ENCODE results near the gene TP53RK. TPM values are rescaled to one million over a fixed set of nuclear protein-coding genes. Genes with fewer than 3 reads are reported as not detected.

The TP53RK gene
- total RNA-seq, 1 experiment from 2014 or later, result 22.9 TPM

DNA sequence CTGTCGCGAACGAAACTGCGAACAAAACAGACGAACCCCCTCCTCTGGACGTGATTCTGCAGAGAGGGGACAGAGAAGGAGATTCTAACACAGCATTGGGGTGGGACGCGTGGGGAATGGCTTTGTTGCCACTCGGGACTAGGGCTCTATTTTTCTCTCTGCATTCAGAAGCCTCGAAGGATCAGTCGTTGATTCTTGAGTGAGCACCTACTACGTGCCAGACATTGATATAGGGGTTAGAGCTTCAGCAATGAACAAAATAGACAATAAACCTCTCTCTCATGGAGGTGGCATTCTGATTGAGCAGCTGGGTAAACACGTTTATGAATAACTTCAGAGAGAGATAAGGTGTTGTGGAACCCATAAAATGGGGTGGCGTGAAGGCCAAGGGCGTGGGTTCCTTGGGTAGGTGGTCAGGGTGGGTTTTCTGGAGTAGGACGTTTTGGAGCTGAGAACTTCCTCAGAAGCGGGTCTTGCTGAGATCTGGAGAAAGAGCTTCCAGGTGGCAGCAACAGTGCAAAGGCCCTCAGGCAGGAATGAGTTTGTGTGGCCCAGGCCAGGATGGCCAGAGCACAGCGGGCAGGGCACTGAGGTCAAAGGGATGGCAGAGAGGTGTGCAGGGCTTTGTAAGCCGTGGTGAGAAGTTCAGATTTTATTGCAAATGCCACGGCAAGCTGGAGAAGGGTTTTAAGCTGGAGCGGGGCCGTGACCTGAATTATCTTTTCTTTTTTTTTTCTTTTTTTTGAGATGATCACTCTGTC is 21.1 kb upstream of the TP53RK start:
- Histone ChIP-seq H4K20me1 (ENCODE audit: insufficient read depth, low read depth, low read length) (no peaks in the 10 kb centered on the region), H3K9me3 (ENCODE audit: low read length) (peaks cover 6% of the 10 kb centered on the region; the same call in 1 of the 2 replicates), H3K4me2 (ENCODE audit: low read depth, low read length, poor library complexity, severe bottlenecking) (no peak overlapping the region), H3K9ac (ENCODE audit: low read length) (no peak overlapping the region), H3K4me3 (ENCODE audit: low read length) (no peak overlapping the region), H3K27me3 (ENCODE audit: low read length) (0 out of 2 replicates have a peak, but pooled peaks cover 2% of the 10 kb centered on the region), H3K36me3 (ENCODE audit: insufficient read depth, low read length) (no peaks in the 10 kb centered on the region), H2AFZ (ENCODE audit: low read length) (no peak overlapping the region), H3K4me1 (ENCODE audit: low read length) (no peaks in the 10 kb centered on the region), H3K79me2 (ENCODE audit: low read length) (no peaks in the 10 kb centered on the region), H3K9me2 (replicated peaks; ENCODE audit: insufficient read depth, low read length) (no peaks in the 10 kb centered on the region), H3K27ac (ENCODE audit: low read length) (no peak overlapping the region)
- DNase-seq, result no peak

DNA sequence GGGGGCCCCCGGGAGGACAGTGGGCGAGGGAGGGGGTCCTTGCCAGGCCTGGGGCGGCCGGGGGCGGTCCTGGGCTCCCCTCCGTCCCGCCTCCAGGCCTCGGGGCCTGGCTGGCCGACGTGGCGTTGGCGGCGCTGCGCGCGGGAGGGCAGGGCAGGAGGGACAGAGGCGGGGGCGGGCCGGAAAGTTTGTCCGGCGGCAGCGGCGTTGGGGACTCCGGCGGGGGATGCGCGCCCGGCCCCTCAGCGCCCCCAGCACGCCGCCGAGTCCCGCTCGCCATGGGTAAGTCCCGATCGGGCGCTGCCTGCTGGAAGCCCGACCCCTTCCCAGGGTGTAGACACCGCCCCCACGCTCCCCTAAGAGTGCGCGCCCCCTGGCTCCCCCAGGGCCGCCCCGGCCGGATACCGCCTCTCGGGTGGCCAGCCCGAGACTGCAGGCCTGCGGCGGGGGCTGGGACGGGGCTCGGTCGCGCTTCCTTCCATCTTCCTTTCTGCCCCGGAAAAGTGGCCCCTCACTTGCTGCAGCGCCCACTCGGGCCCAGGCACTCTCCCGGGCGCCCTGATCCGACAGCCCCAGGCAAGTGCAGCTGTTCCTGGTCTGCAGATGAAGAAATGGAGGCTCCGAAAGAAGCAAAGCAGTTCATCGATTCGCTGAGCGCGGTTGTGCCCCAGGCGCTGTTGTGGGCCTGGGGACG is 20.4 kb upstream of the TP53RK start, which contains the start of gene SLC2A10:
SLC2A10 (plus strand) TSS at position 191 of the 694 bp plus-strand sequence; CDS start at position 279, 88 bp downstream.
- no peak within 1 kb of the TSS for H3K4me2 ChIP-seq (ENCODE audit: low read depth, low read length, poor library complexity, severe bottlenecking)
- H3K9me3 ChIP-seq (ENCODE audit: low read length), result peaks cover 6% of the 10 kb centered on the region; the same call in 1 of the 2 replicates
- 0 out of 2 replicates have a peak, but pooled peaks cover 2% of the 10 kb centered on the region for H3K27me3 ChIP-seq (ENCODE audit: low read length)
- no peak for DNase-seq
- no peak within 1 kb of the TSS for H2AFZ ChIP-seq (ENCODE audit: low read length)
- H4K20me1 ChIP-seq (ENCODE audit: insufficient read depth, low read depth, low read length), result no peaks in the 10 kb centered on the region
- H3K4me1 ChIP-seq (ENCODE audit: low read length), result no peaks in the 10 kb centered on the region
- no peak within 1 kb of the TSS for H3K27ac ChIP-seq (ENCODE audit: low read length)
- no peaks in the 10 kb centered on the region for H3K9me2 ChIP-seq (replicated peaks; ENCODE audit: insufficient read depth, low read length)
- no peaks in the 10 kb centered on the region for H3K79me2 ChIP-seq (ENCODE audit: low read length)
- H3K9ac ChIP-seq (ENCODE audit: low read length), result no peak within 1 kb of the TSS
- no peak within 1 kb of the TSS for H3K4me3 ChIP-seq (ENCODE audit: low read length)
- H3K36me3 ChIP-seq (ENCODE audit: insufficient read depth, low read length), result no peaks in the 10 kb centered on the region

DNA sequence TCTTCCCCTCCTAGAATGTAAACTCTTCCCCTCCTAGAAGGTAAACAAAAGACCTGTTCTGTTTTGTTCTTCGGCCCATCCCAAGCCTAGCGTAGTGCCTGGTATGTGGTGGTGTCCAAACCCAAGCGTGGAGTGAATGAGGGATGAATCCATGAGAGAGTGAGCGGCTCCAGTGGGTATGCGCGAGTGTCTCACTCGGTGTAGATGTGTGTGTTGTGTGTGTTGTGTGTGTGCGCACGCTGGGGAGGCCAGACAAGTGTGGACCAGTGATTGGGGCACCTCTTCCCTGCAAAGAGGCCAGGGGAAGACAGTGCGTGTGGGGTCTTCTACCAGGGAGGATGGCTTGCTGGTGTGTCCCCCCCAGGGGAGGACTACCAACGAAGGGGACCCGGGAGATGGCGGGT is 19.8 kb upstream of the TP53RK start:
- no peaks in the 10 kb centered on the region for H3K9me2 ChIP-seq (replicated peaks; ENCODE audit: insufficient read depth, low read length)
- 0 out of 2 replicates have a peak, but pooled peaks cover 2% of the 10 kb centered on the region for H3K27me3 ChIP-seq (ENCODE audit: low read length)
- no peak overlapping the region for H3K4me3 ChIP-seq (ENCODE audit: low read length)
- no peaks in the 10 kb centered on the region for H3K4me1 ChIP-seq (ENCODE audit: low read length)
- no peak overlapping the region for H3K4me2 ChIP-seq (ENCODE audit: low read depth, low read length, poor library complexity, severe bottlenecking)
- no peaks in the 10 kb centered on the region for H3K36me3 ChIP-seq (ENCODE audit: insufficient read depth, low read length)
- no peak overlapping the region for H3K27ac ChIP-seq (ENCODE audit: low read length)
- H3K79me2 ChIP-seq (ENCODE audit: low read length), result no peaks in the 10 kb centered on the region
- H4K20me1 ChIP-seq (ENCODE audit: insufficient read depth, low read depth, low read length), result no peaks in the 10 kb centered on the region
- H3K9ac ChIP-seq (ENCODE audit: low read length), result no peak overlapping the region
- H2AFZ ChIP-seq (ENCODE audit: low read length), result no peak overlapping the region
- no peak for DNase-seq
- H3K9me3 ChIP-seq (ENCODE audit: low read length), result peaks cover 6% of the 10 kb centered on the region; the same call in 1 of the 2 replicates

- no peak overlapping the region for H3K4me3 ChIP-seq (ENCODE audit: low read length)
- no peaks in the 10 kb centered on the region for H3K4me1 ChIP-seq (ENCODE audit: low read length)
- H3K9me3 ChIP-seq (ENCODE audit: low read length), result peaks cover 6% of the 10 kb centered on the region; the same call in 1 of the 2 replicates
- H3K27me3 ChIP-seq (ENCODE audit: low read length), result 0 out of 2 replicates have a peak, but pooled peaks cover 2% of the 10 kb centered on the region
- H3K79me2 ChIP-seq (ENCODE audit: low read length), result no peaks in the 10 kb centered on the region
- H3K9me2 ChIP-seq (replicated peaks; ENCODE audit: insufficient read depth, low read length), result no peaks in the 10 kb centered on the region
- no peaks in the 10 kb centered on the region for H3K36me3 ChIP-seq (ENCODE audit: insufficient read depth, low read length)
- no peak overlapping the region for H2AFZ ChIP-seq (ENCODE audit: low read length)
- no peak overlapping the region for H3K4me2 ChIP-seq (ENCODE audit: low read depth, low read length, poor library complexity, severe bottlenecking)
- peak; percentile 64 for DNase-seq
- H3K27ac ChIP-seq (ENCODE audit: low read length), result no peak overlapping the region
- no peaks in the 10 kb centered on the region for H4K20me1 ChIP-seq (ENCODE audit: insufficient read depth, low read depth, low read length)
- H3K9ac ChIP-seq (ENCODE audit: low read length), result no peak overlapping the region
These were observed 19.1 kb upstream of the TP53RK start for GRCh38 chr20:46708172-46708860.

GRCh38 chr20:46706242-46706641 is 17.0 kb upstream of the TP53RK start:
- Histone ChIP-seq H3K9me2 (replicated peaks; ENCODE audit: insufficient read depth, low read length) (no peaks in the 10 kb centered on the region), H3K36me3 (ENCODE audit: insufficient read depth, low read length) (no peaks in the 10 kb centered on the region), H4K20me1 (ENCODE audit: insufficient read depth, low read depth, low read length) (no peaks in the 10 kb centered on the region), H2AFZ (ENCODE audit: low read length) (no peak overlapping the region), H3K27ac (ENCODE audit: low read length) (no peak overlapping the region), H3K9me3 (ENCODE audit: low read length) (peaks cover 6% of the 10 kb centered on the region; the same call in 1 of the 2 replicates), H3K9ac (ENCODE audit: low read length) (no peak overlapping the region), H3K79me2 (ENCODE audit: low read length) (no peaks in the 10 kb centered on the region), H3K27me3 (ENCODE audit: low read length) (no peaks in the 10 kb centered on the region), H3K4me3 (ENCODE audit: low read length) (no peak overlapping the region), H3K4me2 (ENCODE audit: low read depth, low read length, poor library complexity, severe bottlenecking) (no peak overlapping the region), H3K4me1 (ENCODE audit: low read length) (no peaks in the 10 kb centered on the region)
- DNase-seq, result no peak

- H3K27ac ChIP-seq (ENCODE audit: low read length), result no peak overlapping the region
- no peaks in the 10 kb centered on the region for H3K4me1 ChIP-seq (ENCODE audit: low read length)
- H2AFZ ChIP-seq (ENCODE audit: low read length), result no peak overlapping the region
- H3K9me2 ChIP-seq (replicated peaks; ENCODE audit: insufficient read depth, low read length), result no peaks in the 10 kb centered on the region
- H3K4me2 ChIP-seq (ENCODE audit: low read depth, low read length, poor library complexity, severe bottlenecking), result no peak overlapping the region
- peaks cover 6% of the 10 kb centered on the region; the same call in 1 of the 2 replicates for H3K9me3 ChIP-seq (ENCODE audit: low read length)
- H4K20me1 ChIP-seq (ENCODE audit: insufficient read depth, low read depth, low read length), result no peaks in the 10 kb centered on the region
- DNase-seq, result no peak
- H3K27me3 ChIP-seq (ENCODE audit: low read length), result no peaks in the 10 kb centered on the region
- no peak overlapping the region for H3K9ac ChIP-seq (ENCODE audit: low read length)
- no peaks in the 10 kb centered on the region for H3K36me3 ChIP-seq (ENCODE audit: insufficient read depth, low read length)
- no peaks in the 10 kb centered on the region for H3K79me2 ChIP-seq (ENCODE audit: low read length)
- H3K4me3 ChIP-seq (ENCODE audit: low read length), result no peak overlapping the region
These were observed 16.1 kb upstream of the TP53RK start for GRCh38 chr20:46705378-46705729.

GRCh38 chr20:46704714-46705377 is 15.6 kb upstream of the TP53RK start:
- no peak for DNase-seq
- no peaks in the 10 kb centered on the region for H3K36me3 ChIP-seq (ENCODE audit: insufficient read depth, low read length)
- H3K79me2 ChIP-seq (ENCODE audit: low read length), result no peaks in the 10 kb centered on the region
- no peak overlapping the region for H3K27ac ChIP-seq (ENCODE audit: low read length)
- H3K4me3 ChIP-seq (ENCODE audit: low read length), result no peak overlapping the region
- no peak overlapping the region for H3K4me2 ChIP-seq (ENCODE audit: low read depth, low read length, poor library complexity, severe bottlenecking)
- H3K27me3 ChIP-seq (ENCODE audit: low read length), result no peaks in the 10 kb centered on the region
- no peaks in the 10 kb centered on the region for H4K20me1 ChIP-seq (ENCODE audit: insufficient read depth, low read depth, low read length)
- H2AFZ ChIP-seq (ENCODE audit: low read length), result no peak overlapping the region
- peaks cover 6% of the 10 kb centered on the region; the same call in 1 of the 2 replicates for H3K9me3 ChIP-seq (ENCODE audit: low read length)
- no peaks in the 10 kb centered on the region for H3K9me2 ChIP-seq (replicated peaks; ENCODE audit: insufficient read depth, low read length)
- no peaks in the 10 kb centered on the region for H3K4me1 ChIP-seq (ENCODE audit: low read length)
- no peak overlapping the region for H3K9ac ChIP-seq (ENCODE audit: low read length)
